Activated B cell treated with CpG ODN at 0.5 μM for 24 hours (primary cell): Measurements from ENCODE around the gene STARD4. TPM values are rescaled to one million over a fixed set of nuclear protein-coding genes. Genes with fewer than 3 reads are reported as not detected.

Experiments used
- ATAC-seq: fragments of 200-7000 bp; cut with Tn5 transposase; one replicate; pipeline ENCODE4 v1.10.0; 2021; ENCODE audit warnings: low read depth, mild to moderate bottlenecking, moderate library complexity
- CTCF ChIA-PET: fragments of 350-600 bp; sonication (Branson Sonifier 250); formaldehyde crosslinking; loops from one replicate; lab custom pipeline; 2021; ENCODE audit warnings: antibody characterized with exemption; lab: Charles Lee
- POLR2A ChIA-PET: fragments of 350-600 bp; sonication (Branson Sonifier 250); formaldehyde crosslinking; loops from one replicate; lab custom pipeline; 2021; ENCODE audit warnings: antibody characterized with exemption; lab: Charles Lee
- DNase-seq: peaks from one replicate; pipeline ENCODE4 v3.0.0; 2022
- H3K27ac Mint-ChIP-seq: one replicate; pipeline ENCODE4 v1.8.0; 2020; ENCODE audit warnings: mixed read lengths
- H3K27me3 Mint-ChIP-seq: one replicate; pipeline ENCODE4 v1.8.0; 2021; ENCODE audit warnings: mixed read lengths
- H3K36me3 Mint-ChIP-seq: one replicate; pipeline ENCODE4 v1.8.0; 2021; ENCODE audit warnings: low read depth, mixed read lengths
- H3K4me1 Mint-ChIP-seq: one replicate; pipeline ENCODE4 v1.8.0; 2021; ENCODE audit warnings: mixed read lengths
- H3K4me3 Mint-ChIP-seq: one replicate; pipeline ENCODE4 v1.8.0; 2020; ENCODE audit warnings: mild to moderate bottlenecking, mixed read lengths
- H3K9me3 Mint-ChIP-seq: one replicate; pipeline ENCODE4 v1.8.0; 2020; ENCODE audit warnings: mixed read lengths
- intact Hi-C: fragments of 100-400 bp; cut with micrococcal nuclease; formaldehyde crosslinking; loops from one replicate; pipeline ENCODE4 v1.15.1; 2024
- total RNA-seq: library from RNA; stranded (reverse); gene quantifications from 2 replicates; pipeline ENCODE4 v1.2.3, GENCODE V29; 2022
- TF ChIP-seq, protein P1 (sequence below): fragments of 200-600 bp; IDR thresholded peaks from one replicate; pipeline ENCODE4 v1.8.0; 2022; ENCODE audit warnings: antibody characterized with exemption, mild to moderate bottlenecking

The STARD4 gene
- total RNA-seq, 1 donor from 2014 or later, result 40.3 TPM

DNA sequence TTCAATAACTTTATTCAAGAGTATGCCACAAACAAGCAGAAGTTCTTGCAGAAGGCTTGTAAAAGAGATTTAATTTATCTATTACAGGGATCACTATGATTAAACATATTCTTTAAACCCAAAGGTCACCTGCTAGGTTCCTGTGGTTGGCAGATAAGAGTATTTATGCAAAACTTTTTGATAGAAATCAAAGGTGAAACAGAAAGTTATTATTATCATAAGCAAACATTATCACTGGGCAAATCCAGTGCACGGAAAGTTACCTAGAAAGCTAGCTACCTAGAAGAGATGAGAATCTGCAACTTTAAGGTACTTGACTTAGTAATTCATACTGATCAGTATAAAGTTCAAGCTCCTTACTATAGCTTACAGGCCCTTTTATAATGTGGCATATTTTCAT, 3.2 kb downstream of the STARD4 start:
- Mint-ChIP-seq H3K9me3 (no peaks in the 10 kb centered on the region), H3K27ac (no peak overlapping the region), H3K4me1 (peaks cover 35% of the 10 kb centered on the region), H3K4me3 (no peak overlapping the region), H3K27me3 (no peaks in the 10 kb centered on the region), H3K36me3 (peaks cover 25% of the 10 kb centered on the region)
- no peak for DNase-seq
- TF ChIP-seq, protein P1, sequence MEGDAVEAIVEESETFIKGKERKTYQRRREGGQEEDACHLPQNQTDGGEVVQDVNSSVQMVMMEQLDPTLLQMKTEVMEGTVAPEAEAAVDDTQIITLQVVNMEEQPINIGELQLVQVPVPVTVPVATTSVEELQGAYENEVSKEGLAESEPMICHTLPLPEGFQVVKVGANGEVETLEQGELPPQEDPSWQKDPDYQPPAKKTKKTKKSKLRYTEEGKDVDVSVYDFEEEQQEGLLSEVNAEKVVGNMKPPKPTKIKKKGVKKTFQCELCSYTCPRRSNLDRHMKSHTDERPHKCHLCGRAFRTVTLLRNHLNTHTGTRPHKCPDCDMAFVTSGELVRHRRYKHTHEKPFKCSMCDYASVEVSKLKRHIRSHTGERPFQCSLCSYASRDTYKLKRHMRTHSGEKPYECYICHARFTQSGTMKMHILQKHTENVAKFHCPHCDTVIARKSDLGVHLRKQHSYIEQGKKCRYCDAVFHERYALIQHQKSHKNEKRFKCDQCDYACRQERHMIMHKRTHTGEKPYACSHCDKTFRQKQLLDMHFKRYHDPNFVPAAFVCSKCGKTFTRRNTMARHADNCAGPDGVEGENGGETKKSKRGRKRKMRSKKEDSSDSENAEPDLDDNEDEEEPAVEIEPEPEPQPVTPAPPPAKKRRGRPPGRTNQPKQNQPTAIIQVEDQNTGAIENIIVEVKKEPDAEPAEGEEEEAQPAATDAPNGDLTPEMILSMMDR, result no peak
- intact Hi-C loops, result no loop called here
- POLR2A ChIA-PET, result no interaction called here
- CTCF ChIA-PET, result interaction anchor here (6.5 kb wide), 1 partner anchor 23 kb away, joined by 52 read pairs; no protein-coding TSS in a partner anchor
- no peak for ATAC-seq

GRCh38 chr5:111507276-111507675, 5.1 kb downstream of the STARD4 start:
- no peak overlapping the region for H3K4me3 Mint-ChIP-seq
- TF ChIP-seq, protein P1, result no peak
- H3K9me3 Mint-ChIP-seq, result no peaks in the 10 kb centered on the region
- ATAC-seq (no peak), DNase-seq (no peak)
- CTCF ChIA-PET, result no interaction called here
- H3K36me3 Mint-ChIP-seq, result peaks cover 27% of the 10 kb centered on the region
- POLR2A ChIA-PET, result no interaction called here
- H3K27ac Mint-ChIP-seq, result no peak overlapping the region
- H3K27me3 Mint-ChIP-seq, result no peaks in the 10 kb centered on the region
- peaks cover 28% of the 10 kb centered on the region for H3K4me1 Mint-ChIP-seq
- intact Hi-C loops, result no loop called here

DNA sequence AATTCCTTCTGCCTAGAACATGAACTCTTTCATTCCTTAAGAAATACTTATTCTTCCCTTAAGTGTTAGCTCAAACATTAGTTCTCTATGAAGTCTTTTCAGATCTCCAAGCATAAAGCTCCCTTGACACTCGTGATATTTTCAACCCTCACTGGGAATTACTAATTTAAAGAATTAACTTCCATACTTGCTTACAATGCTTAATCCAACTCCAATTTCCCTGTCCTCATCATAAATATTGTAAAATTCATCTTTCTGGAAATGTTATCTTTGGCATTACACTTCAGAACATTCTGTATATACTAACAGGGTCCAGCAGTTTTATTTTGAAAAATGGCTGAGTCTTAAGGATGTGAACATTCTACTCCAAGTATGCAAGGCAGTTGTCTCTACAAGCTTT, 7.2 kb downstream of the STARD4 start:
- TF ChIP-seq, protein P1, result no peak
- DNase-seq (no peak), ATAC-seq (no peak)
- Mint-ChIP-seq H3K4me1 (peaks cover 14% of the 10 kb centered on the region), H3K27me3 (no peaks in the 10 kb centered on the region), H3K36me3 (peaks cover 31% of the 10 kb centered on the region), H3K4me3 (no peak overlapping the region), H3K9me3 (no peaks in the 10 kb centered on the region), H3K27ac (no peak overlapping the region)
- intact Hi-C loops, result no loop called here
- ChIA-PET POLR2A (interaction anchor here (0.7 kb wide), 1 partner anchor 1223 kb away, joined by 4 read pairs; no protein-coding TSS in a partner anchor), CTCF (no interaction called here)

DNA sequence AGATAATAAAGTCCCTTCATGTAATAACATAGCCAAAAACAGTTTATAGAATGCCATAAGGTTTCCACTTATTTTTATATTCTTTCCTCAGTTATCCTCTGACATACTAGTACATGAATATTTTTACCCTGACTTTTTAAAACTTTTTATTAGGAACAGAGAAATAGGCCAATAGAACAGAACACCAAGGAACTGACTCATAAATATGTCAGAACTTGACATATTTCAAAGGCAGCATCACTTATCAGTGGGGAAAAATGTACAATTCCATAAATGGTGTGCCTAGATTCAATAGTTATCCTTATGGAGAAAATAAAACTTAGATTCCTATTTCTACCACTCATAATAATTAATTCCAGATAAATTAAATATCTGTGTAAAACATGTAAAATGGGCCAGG, 9.4 kb downstream of the STARD4 start:
- Mint-ChIP-seq H3K9me3 (no peaks in the 10 kb centered on the region), H3K36me3 (peaks cover 49% of the 10 kb centered on the region), H3K27ac (no peak overlapping the region), H3K4me1 (peaks cover 10% of the 10 kb centered on the region), H3K27me3 (no peaks in the 10 kb centered on the region), H3K4me3 (no peak overlapping the region)
- DNase-seq (no peak), ATAC-seq (no peak)
- TF ChIP-seq, protein P1, result no peak
- POLR2A ChIA-PET, result no interaction called here
- CTCF ChIA-PET, result no interaction called here
- intact Hi-C loops, result no loop called here

DNA sequence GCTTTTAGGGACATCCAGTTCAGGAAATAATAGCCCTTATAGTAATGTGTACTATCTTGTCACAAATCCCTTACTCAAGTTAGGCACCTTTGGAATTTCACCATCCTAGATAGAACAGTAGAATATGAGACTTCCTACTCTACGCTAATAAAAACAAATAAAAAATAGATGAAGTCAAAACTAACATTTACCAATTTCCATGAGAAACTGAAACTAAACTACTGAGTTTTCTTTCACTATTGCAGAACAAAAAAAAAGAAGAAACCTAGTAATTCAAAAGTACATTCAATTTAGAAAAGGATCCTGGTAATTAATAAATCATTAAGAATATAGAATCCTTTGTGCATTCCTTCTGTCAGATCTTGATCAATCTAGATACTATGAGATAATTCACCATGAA, 14.0 kb downstream of the STARD4 start:
- DNase-seq (no peak), ATAC-seq (no peak)
- Mint-ChIP-seq H3K4me1 (peaks cover 9% of the 10 kb centered on the region), H3K27ac (no peak overlapping the region), H3K9me3 (no peaks in the 10 kb centered on the region), H3K4me3 (no peak overlapping the region), H3K36me3 (peaks cover 41% of the 10 kb centered on the region), H3K27me3 (no peaks in the 10 kb centered on the region)
- CTCF ChIA-PET, result no interaction called here
- POLR2A ChIA-PET, result no interaction called here
- intact Hi-C loops, result no loop called here
- TF ChIP-seq, protein P1, result no peak
